Measurements from ENCODE around the gene PTPRA. TPM values are rescaled to one million over a fixed set of nuclear protein-coding genes. Genes with fewer than 3 reads are reported as not detected.
A peak's percentile ranks its signal among the peaks of the same experiment; 100 is the strongest.

Gene PTPRA
- total and polyA plus RNA-seq, 2 of the 13 experiments (the other 11 are each of a cell fraction or from before 2014, with no cell fraction given) = 47.2 to 127 TPM

DNA sequence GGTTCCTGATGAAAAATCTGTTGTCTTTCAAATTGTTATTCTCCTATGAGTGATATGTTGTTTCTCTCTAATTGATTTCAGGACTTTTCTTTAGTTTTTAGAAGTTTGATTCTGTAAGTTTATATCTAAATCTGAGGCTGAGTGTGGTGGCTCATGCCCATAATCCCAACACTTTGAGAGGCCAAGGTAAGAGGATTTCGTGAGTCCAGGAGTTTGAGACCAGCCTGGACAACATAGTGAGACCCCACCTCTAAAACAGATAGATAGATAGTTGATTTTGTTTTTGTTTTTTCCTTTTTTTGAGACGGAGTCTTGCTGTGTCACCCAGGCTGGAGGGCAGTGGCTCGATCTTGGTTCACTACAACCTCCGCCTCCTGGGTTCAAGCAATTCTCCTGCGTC is 64.6 kb downstream of the PTPRA start:
- ATAC-seq = no peak
- H3K4me1 ChIP-seq (ENCODE audit: insufficient read depth, low read length) = no peaks in the 10 kb centered on the region
- H2AFZ ChIP-seq (ENCODE audit: low read length) = no peak overlapping the region
- 97% methylated on average over 5 of the region's 5 CpGs for WGBS (ENCODE audit: low lambda C conversion rate)
- FAIRE-seq = no peak
- H3K4me2 ChIP-seq (ENCODE audit: low read depth, low read length) = no peak overlapping the region
- peaks cover 2 to 4% of the 10 kb centered on the region in 2 experiments; a peak in 2 of 5 replicates for H3K36me3 ChIP-seq (replicated peaks in 1 of 2; ENCODE audit: control insufficient read depth in 1 of 2, insufficient read depth in 2 of 2, low read length in 2 of 2)
- H4K20me1 ChIP-seq (ENCODE audit: insufficient read depth, low read length) = no peaks in the 10 kb centered on the region
- no peak overlapping the region for H3K9ac ChIP-seq (ENCODE audit: insufficient read depth, low read depth, low read length)
- CTCF ChIA-PET (ENCODE audit: low intra/inter-chr PET ratio, low total read pairs) = no interaction called here
- no peak for TF ChIP-seq STAG1 (CRISPR knock-in tag; IDR thresholded peaks at IDR 0.05)
- TF ChIP-seq, protein P1, sequence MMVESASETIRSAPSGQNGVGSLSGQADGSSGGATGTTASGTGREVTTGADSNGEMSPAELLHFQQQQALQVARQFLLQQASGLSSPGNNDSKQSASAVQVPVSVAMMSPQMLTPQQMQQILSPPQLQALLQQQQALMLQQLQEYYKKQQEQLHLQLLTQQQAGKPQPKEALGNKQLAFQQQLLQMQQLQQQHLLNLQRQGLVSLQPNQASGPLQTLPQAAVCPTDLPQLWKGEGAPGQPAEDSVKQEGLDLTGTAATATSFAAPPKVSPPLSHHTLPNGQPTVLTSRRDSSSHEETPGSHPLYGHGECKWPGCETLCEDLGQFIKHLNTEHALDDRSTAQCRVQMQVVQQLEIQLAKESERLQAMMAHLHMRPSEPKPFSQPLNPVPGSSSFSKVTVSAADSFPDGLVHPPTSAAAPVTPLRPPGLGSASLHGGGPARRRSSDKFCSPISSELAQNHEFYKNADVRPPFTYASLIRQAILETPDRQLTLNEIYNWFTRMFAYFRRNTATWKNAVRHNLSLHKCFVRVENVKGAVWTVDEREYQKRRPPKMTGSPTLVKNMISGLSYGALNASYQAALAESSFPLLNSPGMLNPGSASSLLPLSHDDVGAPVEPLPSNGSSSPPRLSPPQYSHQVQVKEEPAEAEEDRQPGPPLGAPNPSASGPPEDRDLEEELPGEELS (CRISPR knock-in tag; IDR thresholded peaks at IDR 0.05) = no peak
- TF ChIP-seq ZNF121 (CRISPR knock-in tag; IDR thresholded peaks at IDR 0.05) = peak; percentile 77
- no peak overlapping the region for H3K27ac ChIP-seq (ENCODE audit: extremely low read length, insufficient read depth, low read length)
- DNase-seq (ENCODE audit: low spot score) = no peak
- no peaks in the 10 kb centered on the region for H3K9me3 ChIP-seq (ENCODE audit: low read length)
- H3K79me2 ChIP-seq (ENCODE audit: insufficient read depth, low read length) = peaks cover 2% of the 10 kb centered on the region
- no peak overlapping the region for H3K4me3 ChIP-seq (replicated peaks in 1 of 3; ENCODE audit: insufficient read depth in 1 of 3, low read depth in 2 of 3, low read length in 3 of 3)
- H3K27me3 ChIP-seq (ENCODE audit: control insufficient read depth in 1 of 2, insufficient read depth in 2 of 2, low read length in 2 of 2) = no peaks in the 10 kb centered on the region
- intact Hi-C loops (cut with micrococcal nuclease; ENCODE audit: unreplicated experiment) (no loop called here), in situ Hi-C loops (cut with HindIII; ENCODE audit: extremely low pct_ligation_motif_present, low pct_unique_long_range_greater_than_20kb) (no loop called here)
- BruUV-seq (replicated peaks) = no TSS peak
- POLR2A ChIA-PET = no interaction called here

DNA sequence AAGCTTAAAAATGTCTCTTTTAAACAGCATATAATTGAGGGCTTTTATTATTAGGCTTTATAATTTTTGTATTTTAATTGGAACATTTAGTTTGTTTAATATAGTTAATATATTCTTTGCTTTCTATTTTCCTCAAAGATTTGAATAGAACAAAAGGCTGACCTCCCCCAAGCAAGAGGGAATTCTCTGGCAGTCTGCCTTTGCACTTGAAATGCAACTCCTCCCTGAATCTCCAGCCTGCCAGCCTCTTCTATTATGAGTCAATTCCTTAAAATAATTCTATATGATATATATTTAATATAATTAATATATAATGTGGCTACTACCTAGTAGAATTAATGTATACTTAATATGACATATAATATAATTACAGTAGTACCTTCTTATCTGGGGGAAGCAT is 69.2 kb downstream of the PTPRA start:
- Histone ChIP-seq H3K9ac (ENCODE audit: insufficient read depth, low read depth, low read length) (no peak overlapping the region), H3K36me3 (replicated peaks in 1 of 2; ENCODE audit: control insufficient read depth in 1 of 2, insufficient read depth in 2 of 2, low read length in 2 of 2) (peaks cover 0 to 2% of the 10 kb centered on the region in 2 experiments; a peak in 2 of 5 replicates), H3K4me3 (replicated peaks in 1 of 3; ENCODE audit: insufficient read depth in 1 of 3, low read depth in 2 of 3, low read length in 3 of 3) (no peak overlapping the region), H3K79me2 (ENCODE audit: insufficient read depth, low read length) (peaks cover 7% of the 10 kb centered on the region), H3K4me1 (ENCODE audit: insufficient read depth, low read length) (peaks cover 16% of the 10 kb centered on the region), H2AFZ (ENCODE audit: low read length) (no peak overlapping the region), H3K9me3 (ENCODE audit: low read length) (no peaks in the 10 kb centered on the region), H3K27me3 (ENCODE audit: control insufficient read depth in 1 of 2, insufficient read depth in 2 of 2, low read length in 2 of 2) (no peaks in the 10 kb centered on the region), H3K27ac (ENCODE audit: extremely low read length, insufficient read depth, low read length) (no peak overlapping the region), H4K20me1 (ENCODE audit: insufficient read depth, low read length) (no peaks in the 10 kb centered on the region), H3K4me2 (ENCODE audit: low read depth, low read length) (no peak overlapping the region)
- intact Hi-C loops (cut with micrococcal nuclease; ENCODE audit: unreplicated experiment) (loop anchor here (10.0 kb wide), 1 partner anchor 68 kb away; the partner anchor contains the start of gene PTPRA), in situ Hi-C loops (cut with HindIII; ENCODE audit: extremely low pct_ligation_motif_present, low pct_unique_long_range_greater_than_20kb) (no loop called here)
- CTCF ChIA-PET (ENCODE audit: low intra/inter-chr PET ratio, low total read pairs) = no interaction called here
- no TSS peak for BruUV-seq (replicated peaks)
- POLR2A ChIA-PET = no interaction called here
- no peak for ATAC-seq
- no peak for FAIRE-seq
- DNase-seq (ENCODE audit: low spot score) = no peak
- TF ChIP-seq ATF7-NPFF (CRISPR knock-in tag; IDR thresholded peaks at IDR 0.05; ENCODE audit: low read depth) (no peak), DR1 (CRISPR knock-in tag; IDR thresholded peaks at IDR 0.05) (no peak), KLF16 (CRISPR knock-in tag; IDR thresholded peaks at IDR 0.05) (no peak), ZNF652 (CRISPR knock-in tag; IDR thresholded peaks at IDR 0.05; ENCODE audit: borderline replicate concordance, low read depth) (no peak), MIER2 (CRISPR knock-in tag; IDR thresholded peaks at IDR 0.05) (no peak)
- TF ChIP-seq, protein P2, sequence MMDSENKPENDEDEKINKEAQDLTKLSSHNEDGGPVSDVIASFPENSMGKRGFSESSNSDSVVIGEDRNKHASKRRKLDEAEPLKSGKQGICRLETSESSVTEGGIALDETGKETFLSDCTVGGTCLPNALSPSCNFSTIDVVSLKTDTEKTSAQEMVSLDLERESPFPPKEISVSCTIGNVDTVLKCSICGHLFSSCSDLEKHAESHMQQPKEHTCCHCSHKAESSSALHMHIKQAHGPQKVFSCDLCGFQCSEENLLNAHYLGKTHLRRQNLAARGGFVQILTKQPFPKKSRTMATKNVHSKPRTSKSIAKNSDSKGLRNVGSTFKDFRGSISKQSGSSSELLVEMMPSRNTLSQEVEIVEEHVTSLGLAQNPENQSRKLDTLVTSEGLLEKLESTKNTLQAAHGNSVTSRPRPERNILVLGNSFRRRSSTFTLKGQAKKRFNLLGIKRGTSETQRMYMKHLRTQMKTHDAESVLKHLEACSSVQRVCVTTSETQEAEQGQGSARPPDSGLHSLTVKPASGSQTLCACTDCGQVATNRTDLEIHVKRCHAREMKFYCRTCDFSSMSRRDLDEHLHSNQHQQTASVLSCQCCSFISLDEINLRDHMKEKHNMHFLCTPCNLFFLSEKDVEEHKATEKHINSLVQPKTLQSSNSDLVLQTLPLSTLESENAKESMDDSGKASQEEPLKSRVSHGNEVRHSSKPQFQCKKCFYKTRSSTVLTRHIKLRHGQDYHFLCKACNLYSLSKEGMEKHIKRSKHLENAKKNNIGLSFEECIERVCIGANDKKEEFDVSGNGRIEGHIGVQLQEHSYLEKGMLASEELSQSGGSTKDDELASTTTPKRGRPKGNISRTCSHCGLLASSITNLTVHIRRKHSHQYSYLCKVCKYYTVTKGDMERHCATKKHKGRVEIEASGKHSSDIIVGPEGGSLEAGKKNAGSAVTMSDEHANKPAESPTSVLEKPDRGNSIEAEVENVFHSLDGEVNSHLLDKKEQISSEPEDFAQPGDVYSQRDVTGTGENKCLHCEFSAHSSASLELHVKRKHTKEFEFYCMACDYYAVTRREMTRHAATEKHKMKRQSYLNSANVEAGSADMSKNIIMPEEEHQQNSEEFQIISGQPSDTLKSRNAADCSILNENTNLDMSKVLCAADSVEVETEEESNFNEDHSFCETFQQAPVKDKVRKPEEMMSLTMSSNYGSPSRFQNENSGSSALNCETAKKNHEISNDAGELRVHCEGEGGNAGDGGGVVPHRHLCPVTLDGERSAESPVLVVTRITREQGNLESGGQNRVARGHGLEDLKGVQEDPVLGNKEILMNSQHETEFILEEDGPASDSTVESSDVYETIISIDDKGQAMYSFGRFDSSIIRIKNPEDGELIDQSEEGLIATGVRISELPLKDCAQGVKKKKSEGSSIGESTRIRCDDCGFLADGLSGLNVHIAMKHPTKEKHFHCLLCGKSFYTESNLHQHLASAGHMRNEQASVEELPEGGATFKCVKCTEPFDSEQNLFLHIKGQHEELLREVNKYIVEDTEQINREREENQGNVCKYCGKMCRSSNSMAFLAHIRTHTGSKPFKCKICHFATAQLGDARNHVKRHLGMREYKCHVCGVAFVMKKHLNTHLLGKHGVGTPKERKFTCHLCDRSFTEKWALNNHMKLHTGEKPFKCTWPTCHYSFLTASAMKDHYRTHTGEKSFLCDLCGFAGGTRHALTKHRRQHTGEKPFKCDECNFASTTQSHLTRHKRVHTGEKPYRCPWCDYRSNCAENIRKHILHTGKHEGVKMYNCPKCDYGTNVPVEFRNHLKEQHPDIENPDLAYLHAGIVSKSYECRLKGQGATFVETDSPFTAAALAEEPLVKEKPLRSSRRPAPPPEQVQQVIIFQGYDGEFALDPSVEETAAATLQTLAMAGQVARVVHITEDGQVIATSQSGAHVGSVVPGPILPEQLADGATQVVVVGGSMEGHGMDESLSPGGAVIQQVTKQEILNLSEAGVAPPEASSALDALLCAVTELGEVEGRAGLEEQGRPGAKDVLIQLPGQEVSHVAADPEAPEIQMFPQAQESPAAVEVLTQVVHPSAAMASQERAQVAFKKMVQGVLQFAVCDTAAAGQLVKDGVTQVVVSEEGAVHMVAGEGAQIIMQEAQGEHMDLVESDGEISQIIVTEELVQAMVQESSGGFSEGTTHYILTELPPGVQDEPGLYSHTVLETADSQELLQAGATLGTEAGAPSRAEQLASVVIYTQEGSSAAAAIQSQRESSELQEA (CRISPR knock-in tag; IDR thresholded peaks at IDR 0.05; ENCODE audit: not compliant biosample characterization) = no peak
